ENCODE measurements around the gene CENATAC.
"Not testable (repeated sequence)": the region's sequence is repeated elsewhere in the genome, so short reads cannot be mapped to it uniquely, and the experiment has no call there.

Gene CENATAC

GRCh38 chr11:119031912-119032280, 34.0 kb downstream of the CENATAC start:
- Mint-ChIP-seq H3K27me3 (no peaks in the 10 kb centered on the region), H3K9me3 (no peaks in the 10 kb centered on the region), H3K36me3 (ENCODE audit: insufficient read depth) (peaks cover 5% of the 10 kb centered on the region), H3K27ac (ENCODE audit: low read depth) (no peak overlapping the region), H3K4me1 (peaks cover 16% of the 10 kb centered on the region), H3K4me3 (no peak overlapping the region)
- DNase-seq (ENCODE audit: low spot score in 2 of 2): no peak
- ATAC-seq (replicated peaks; ENCODE audit: extremely low read depth, poor library complexity, severe bottlenecking): no peak

- DNase-seq (ENCODE audit: low spot score in 2 of 2); H3K9me3 Mint-ChIP-seq; H3K27ac Mint-ChIP-seq (ENCODE audit: low read depth); H3K27me3 Mint-ChIP-seq; ATAC-seq (replicated peaks; ENCODE audit: extremely low read depth, poor library complexity, severe bottlenecking); H3K4me3 Mint-ChIP-seq; H3K36me3 Mint-ChIP-seq (ENCODE audit: insufficient read depth): not testable (repeated sequence)
- peaks cover 16% of the 10 kb centered on the region for H3K4me1 Mint-ChIP-seq
Observed at GRCh38 chr11:119033421-119033820, 35.5 kb downstream of the CENATAC start.

GRCh38 chr11:119034813-119035212, 36.9 kb downstream of the CENATAC start:
- peaks cover 2% of the 10 kb centered on the region for H3K4me1 Mint-ChIP-seq
- no peaks in the 10 kb centered on the region for H3K27me3 Mint-ChIP-seq
- DNase-seq (ENCODE audit: low spot score in 2 of 2): no peak
- no peak overlapping the region for H3K27ac Mint-ChIP-seq (ENCODE audit: low read depth)
- no peak for ATAC-seq (replicated peaks; ENCODE audit: extremely low read depth, poor library complexity, severe bottlenecking)
- H3K4me3 Mint-ChIP-seq: no peak overlapping the region
- H3K9me3 Mint-ChIP-seq: no peaks in the 10 kb centered on the region
- peaks cover 5% of the 10 kb centered on the region for H3K36me3 Mint-ChIP-seq (ENCODE audit: insufficient read depth)

- H3K36me3 Mint-ChIP-seq (ENCODE audit: insufficient read depth): no peaks in the 10 kb centered on the region
- H3K4me3 Mint-ChIP-seq: no peak overlapping the region
- H3K27me3 Mint-ChIP-seq: no peaks in the 10 kb centered on the region
- H3K27ac Mint-ChIP-seq (ENCODE audit: low read depth): no peak overlapping the region
- ATAC-seq (replicated peaks; ENCODE audit: extremely low read depth, poor library complexity, severe bottlenecking): no peak
- H3K4me1 Mint-ChIP-seq: no peaks in the 10 kb centered on the region
- no peaks in the 10 kb centered on the region for H3K9me3 Mint-ChIP-seq
- no peak for DNase-seq (ENCODE audit: low spot score in 2 of 2)
Observed at GRCh38 chr11:119038884-119039283, 40.9 kb downstream of the CENATAC start.

- ATAC-seq (replicated peaks; ENCODE audit: extremely low read depth, poor library complexity, severe bottlenecking); H3K4me3 Mint-ChIP-seq; H3K36me3 Mint-ChIP-seq (ENCODE audit: insufficient read depth); DNase-seq (ENCODE audit: low spot score in 2 of 2); H3K27me3 Mint-ChIP-seq; H3K4me1 Mint-ChIP-seq; H3K9me3 Mint-ChIP-seq; H3K27ac Mint-ChIP-seq (ENCODE audit: low read depth): not testable (repeated sequence)
Observed at GRCh38 chr11:119039471-119039870, 41.5 kb downstream of the CENATAC start.

GRCh38 chr11:119041821-119042514, 44.0 kb downstream of the CENATAC start:
- H3K27me3 Mint-ChIP-seq: no peaks in the 10 kb centered on the region
- H3K36me3 Mint-ChIP-seq (ENCODE audit: insufficient read depth): peaks cover 16% of the 10 kb centered on the region
- H3K4me1 Mint-ChIP-seq: no peaks in the 10 kb centered on the region
- no peak overlapping the region for H3K4me3 Mint-ChIP-seq
- H3K9me3 Mint-ChIP-seq: no peaks in the 10 kb centered on the region
- H3K27ac Mint-ChIP-seq (ENCODE audit: low read depth): no peak overlapping the region
- DNase-seq (ENCODE audit: low spot score in 2 of 2): no peak
- ATAC-seq (replicated peaks; ENCODE audit: extremely low read depth, poor library complexity, severe bottlenecking): no peak

- no peak overlapping the region for H3K27ac Mint-ChIP-seq (ENCODE audit: low read depth)
- no peaks in the 10 kb centered on the region for H3K4me1 Mint-ChIP-seq
- H3K9me3 Mint-ChIP-seq: no peaks in the 10 kb centered on the region
- no peaks in the 10 kb centered on the region for H3K27me3 Mint-ChIP-seq
- peaks cover 22% of the 10 kb centered on the region for H3K36me3 Mint-ChIP-seq (ENCODE audit: insufficient read depth)
- no peak for DNase-seq (ENCODE audit: low spot score in 2 of 2)
- no peak for ATAC-seq (replicated peaks; ENCODE audit: extremely low read depth, poor library complexity, severe bottlenecking)
- H3K4me3 Mint-ChIP-seq: no peak overlapping the region
Observed at GRCh38 chr11:119042927-119043326, 45.0 kb downstream of the CENATAC start.

- no peaks in the 10 kb centered on the region for H3K9me3 Mint-ChIP-seq
- no peak overlapping the region for H3K27ac Mint-ChIP-seq (ENCODE audit: low read depth)
- no peaks in the 10 kb centered on the region for H3K27me3 Mint-ChIP-seq
- DNase-seq (ENCODE audit: low spot score in 2 of 2) (no peak), ATAC-seq (replicated peaks; ENCODE audit: extremely low read depth, poor library complexity, severe bottlenecking) (no peak)
- no peak overlapping the region for H3K4me3 Mint-ChIP-seq
- H3K4me1 Mint-ChIP-seq: peaks cover 7% of the 10 kb centered on the region
- H3K36me3 Mint-ChIP-seq (ENCODE audit: insufficient read depth): peaks cover 33% of the 10 kb centered on the region
Observed at GRCh38 chr11:119044708-119045107, 46.8 kb downstream of the CENATAC start.

GRCh38 chr11:119046489-119046888, 48.6 kb downstream of the CENATAC start:
- DNase-seq (ENCODE audit: low spot score in 2 of 2): no peak
- no peaks in the 10 kb centered on the region for H3K9me3 Mint-ChIP-seq
- H3K4me3 Mint-ChIP-seq: no peak overlapping the region
- H3K4me1 Mint-ChIP-seq: peaks cover 7% of the 10 kb centered on the region
- peaks cover 41% of the 10 kb centered on the region for H3K36me3 Mint-ChIP-seq (ENCODE audit: insufficient read depth)
- H3K27me3 Mint-ChIP-seq: no peaks in the 10 kb centered on the region
- no peak for ATAC-seq (replicated peaks; ENCODE audit: extremely low read depth, poor library complexity, severe bottlenecking)
- H3K27ac Mint-ChIP-seq (ENCODE audit: low read depth): no peak overlapping the region

GRCh38 chr11:119047205-119047604, 49.3 kb downstream of the CENATAC start:
- peaks cover 11% of the 10 kb centered on the region for H3K4me1 Mint-ChIP-seq
- no peak overlapping the region for H3K4me3 Mint-ChIP-seq
- ATAC-seq (replicated peaks; ENCODE audit: extremely low read depth, poor library complexity, severe bottlenecking) (no peak), DNase-seq (ENCODE audit: low spot score in 2 of 2) (no peak)
- H3K36me3 Mint-ChIP-seq (ENCODE audit: insufficient read depth): peaks cover 45% of the 10 kb centered on the region
- H3K27ac Mint-ChIP-seq (ENCODE audit: low read depth): no peak overlapping the region
- H3K9me3 Mint-ChIP-seq: no peaks in the 10 kb centered on the region
- no peaks in the 10 kb centered on the region for H3K27me3 Mint-ChIP-seq

- H3K9me3 Mint-ChIP-seq: no peaks in the 10 kb centered on the region
- peaks cover 23% of the 10 kb centered on the region for H3K4me1 Mint-ChIP-seq
- no peak overlapping the region for H3K4me3 Mint-ChIP-seq
- ATAC-seq (replicated peaks; ENCODE audit: extremely low read depth, poor library complexity, severe bottlenecking) (no peak), DNase-seq (ENCODE audit: low spot score in 2 of 2) (no peak)
- no peaks in the 10 kb centered on the region for H3K27me3 Mint-ChIP-seq
- peaks cover 59% of the 10 kb centered on the region for H3K36me3 Mint-ChIP-seq (ENCODE audit: insufficient read depth)
- no peak overlapping the region for H3K27ac Mint-ChIP-seq (ENCODE audit: low read depth)
Observed at GRCh38 chr11:119048644-119049043, 50.7 kb downstream of the CENATAC start.

GRCh38 chr11:119049081-119049480, 51.1 kb downstream of the CENATAC start:
- no peak overlapping the region for H3K27ac Mint-ChIP-seq (ENCODE audit: low read depth)
- no peak for ATAC-seq (replicated peaks; ENCODE audit: extremely low read depth, poor library complexity, severe bottlenecking)

GRCh38 chr11:119051440-119052162, 53.7 kb downstream of the CENATAC start:
- ATAC-seq (replicated peaks; ENCODE audit: extremely low read depth, poor library complexity, severe bottlenecking): no peak
- Mint-ChIP-seq H3K9me3 (no peaks in the 10 kb centered on the region), H3K36me3 (ENCODE audit: insufficient read depth) (peaks cover 63% of the 10 kb centered on the region), H3K4me3 (no peak overlapping the region), H3K4me1 (peaks cover 43% of the 10 kb centered on the region), H3K27me3 (no peaks in the 10 kb centered on the region), H3K27ac (ENCODE audit: low read depth) (peak overlapping the region; percentile 9)
- no peak for DNase-seq (ENCODE audit: low spot score in 2 of 2)

More at GRCh38 chr11:119049081-119049480, 51.1 kb downstream of the CENATAC start:
- no peaks in the 10 kb centered on the region for H3K9me3 Mint-ChIP-seq
- no peaks in the 10 kb centered on the region for H3K27me3 Mint-ChIP-seq
- no peak overlapping the region for H3K4me3 Mint-ChIP-seq
- DNase-seq (ENCODE audit: low spot score in 2 of 2): no peak
- H3K4me1 Mint-ChIP-seq: peaks cover 24% of the 10 kb centered on the region
- peaks cover 64% of the 10 kb centered on the region for H3K36me3 Mint-ChIP-seq (ENCODE audit: insufficient read depth)

Data from central memory CD8-positive, alpha-beta T cell (primary cell).